Gastroesophageal sphincter (tissue), 4 donors: Measurements from ENCODE around the gene TARBP1. TPM values are rescaled to one million over a fixed set of nuclear protein-coding genes. Genes with fewer than 3 reads are reported as not detected.
A peak's percentile ranks its signal among the peaks of the same experiment; 100 is the strongest.
"Not testable (repeated sequence)": the region's sequence is repeated elsewhere in the genome, so short reads cannot be mapped to it uniquely, and the experiment has no call there.

Source experiments
- ATAC-seq: fragments of 150-250 bp; one replicate; pipeline ENCODE4 v1.9.1; 2016; ENCODE audit warnings: mild to moderate bottlenecking, moderate library complexity
- H3K27ac ChIP-seq, 4 donors: fragments of 200-600 bp; sonication (generic) in 3 of 4; 1 replicate in 3 of 4; 2 replicates in 1 of 4; pipeline ENCODE4 v1.5.1; 2016 to 2019
- H3K27me3 ChIP-seq: fragments of 200-600 bp; sonication (generic); one replicate; pipeline ENCODE4 v1.5.1; 2019
- H3K36me3 ChIP-seq, 2 donors: fragments of 200-600 bp; sonication (generic); one replicate each; pipeline ENCODE4 v1.5.1; 2019; ENCODE audit warnings: control low read depth in 1 of 2
- H3K4me1 ChIP-seq, 3 donors: fragments of 200-600 bp; sonication (generic); 1 replicate in 2 of 3; 2 replicates in 1 of 3; pipeline ENCODE4 v1.5.1; 2016 to 2019; ENCODE audit warnings: control low read depth in 2 of 3
- H3K4me3 ChIP-seq, 2 donors: fragments of 200-600 bp; sonication (generic); one replicate each; pipeline ENCODE4 v1.5.1; 2019; ENCODE audit warnings: mild to moderate bottlenecking in 1 of 2, moderate library complexity in 1 of 2
- H3K9me3 ChIP-seq, 3 donors: fragments of 200-600 bp; sonication (generic); one replicate each; pipeline ENCODE4 v1.5.1; 2017 to 2019; ENCODE audit warnings: control low read depth in 2 of 3
- CTCF ChIP-seq, 4 experiments: fragments of 200-600 bp in 2 of 4; fragments of 450-650 bp in 2 of 4; sonication (generic) in 1 of 4; IDR thresholded peaks; one replicate each; pipeline ENCODE4 v1.5.1; 2017 to 2019; ENCODE audit warnings: antibody characterized with exemption in 4 of 4, mild to moderate bottlenecking in 2 of 4, moderate library complexity in 2 of 4
- EP300 ChIP-seq: sonication (generic); formaldehyde crosslinking; IDR thresholded peaks from one replicate; pipeline ENCODE4 v1.6.1; 2017; ENCODE audit warnings: antibody characterized with exemption, mild to moderate bottlenecking
- POLR2A ChIP-seq, 2 donors: fragments of 450-650 bp; IDR thresholded peaks; one replicate each; pipeline ENCODE4 v1.6.1; 2017; ENCODE audit warnings: antibody characterized with exemption in 2 of 2, mild to moderate bottlenecking in 2 of 2, moderate library complexity in 1 of 2
- POLR2AphosphoS5 ChIP-seq: sonication (generic); formaldehyde crosslinking; IDR thresholded peaks from one replicate; pipeline ENCODE4 v1.6.1; 2017; ENCODE audit warnings: antibody characterized with exemption
- WGBS, 2 donors: methylation state at CpG; one replicate each; pipeline ENCODE4 v1.1.5; 2018; ENCODE audit warnings: low coverage in 1 of 2; 5-methylcytosine and 5-hydroxymethylcytosine counted together
- total RNA-seq, 4 donors: library from RNA; depleted of rRNA; stranded (reverse); fragments of >200 nt; gene quantifications; one replicate each; pipeline ENCODE4 v1.1.0, GENCODE V29; 2016

Gene TARBP1
- total RNA-seq, 4 donors from 2014 or later: 6.7 to 9.6 (median 8.7) TPM

DNA sequence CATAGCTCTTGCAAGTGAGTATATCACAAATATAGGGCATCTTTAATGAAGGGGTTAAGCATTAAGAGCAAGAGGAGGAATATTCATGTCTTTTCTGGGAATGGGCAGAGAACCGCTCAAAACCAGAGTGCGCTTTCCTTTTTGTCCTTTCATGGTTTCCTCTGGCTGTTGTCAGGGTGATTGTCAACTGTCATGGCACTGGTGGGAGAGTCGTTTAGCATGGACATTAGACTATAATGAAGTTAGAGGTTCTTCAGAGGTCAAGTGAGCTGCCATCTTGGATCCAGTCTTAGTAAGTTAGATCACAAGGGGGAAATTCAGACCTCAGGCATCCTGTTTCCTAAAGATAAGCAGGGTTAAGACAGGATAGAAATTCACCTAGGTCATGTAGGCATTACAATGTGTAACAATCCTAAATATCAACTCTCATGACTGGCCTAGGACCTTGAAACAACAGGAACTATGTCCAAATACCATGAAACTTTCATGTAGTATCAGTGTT is 117.8 kb downstream of the TARBP1 start:
- Histone ChIP-seq H3K27ac (no peak overlapping the region), H3K4me1 (no peaks in the 10 kb centered on the region), H3K36me3 (no peaks in the 10 kb centered on the region), H3K9me3 (no peaks in the 10 kb centered on the region), H3K4me3 (no peak overlapping the region), H3K27me3 (peaks cover 6% of the 10 kb centered on the region)
- WGBS, 2 donors: 69 to 84% methylated on average over 3 of the region's 3 CpGs
- TF ChIP-seq CTCF (IDR thresholded peaks at IDR 0.05): no peak
- no peak for TF ChIP-seq POLR2A (IDR thresholded peaks at IDR 0.05)
- TF ChIP-seq POLR2AphosphoS5: no peak
- TF ChIP-seq EP300: no peak
- no peak for ATAC-seq

- H3K9me3 ChIP-seq: peaks cover 0 to 4% (median 0%) of the 10 kb centered on the region in 3 donors
- TF ChIP-seq CTCF (IDR thresholded peaks at IDR 0.05): no peak
- TF ChIP-seq POLR2AphosphoS5: no peak
- TF ChIP-seq POLR2A (IDR thresholded peaks at IDR 0.05): no peak
- no peak for TF ChIP-seq EP300
- H3K36me3 ChIP-seq: no peaks in the 10 kb centered on the region
- no peak overlapping the region for H3K27ac ChIP-seq
- no peak overlapping the region for H3K4me3 ChIP-seq
- H3K27me3 ChIP-seq: peaks cover 14% of the 10 kb centered on the region
- H3K4me1 ChIP-seq: no peaks in the 10 kb centered on the region
- ATAC-seq: no peak
These were observed 121.1 kb downstream of the TARBP1 start for GRCh38 chr1:234357831-234358230.

DNA sequence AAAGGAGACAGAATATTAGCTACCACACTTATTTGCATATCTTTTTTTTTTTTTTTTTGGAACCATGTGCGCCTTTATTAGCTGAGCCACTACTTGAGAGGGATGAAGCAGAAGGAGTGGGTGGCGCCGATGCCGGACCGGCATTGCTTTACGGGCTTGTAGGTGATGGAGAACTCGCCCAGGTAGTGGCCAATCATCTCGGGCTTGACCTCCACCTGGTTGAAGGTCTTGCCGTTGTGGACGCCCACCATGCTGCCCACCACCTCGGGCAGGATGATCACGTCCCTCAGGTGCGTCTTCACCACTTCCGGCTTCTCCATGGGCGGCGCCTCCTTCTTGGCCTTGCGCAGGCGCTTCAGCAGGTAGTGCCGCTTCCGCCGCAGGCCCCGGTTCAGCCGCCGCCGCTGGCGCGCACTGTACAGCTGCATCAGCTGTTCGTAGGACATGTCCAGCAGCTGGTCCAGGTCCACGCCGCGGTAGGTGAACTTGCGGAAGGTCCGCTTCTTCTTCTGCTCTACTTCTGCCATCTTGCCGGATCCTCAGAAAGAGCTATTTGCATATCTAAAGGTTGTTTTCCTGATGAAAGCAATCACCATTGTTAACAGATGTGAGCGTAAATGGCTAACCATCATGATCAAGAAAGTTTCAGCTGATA is 122.2 kb downstream of the TARBP1 start:
- not testable (repeated sequence) for H3K27ac ChIP-seq, H3K36me3 ChIP-seq, H3K9me3 ChIP-seq, H3K4me1 ChIP-seq, ATAC-seq
- peak overlapping the region in 1 of 2 donors; percentile 30 for H3K4me3 ChIP-seq
- WGBS, 2 donors: 55 to 70% methylated on average over 10 to 26 of the region's 35 CpGs
- H3K27me3 ChIP-seq: peaks cover 16% of the 10 kb centered on the region

- Histone ChIP-seq H3K4me1 (no peaks in the 10 kb centered on the region), H3K27me3 (peaks cover 16% of the 10 kb centered on the region), H3K9me3 (peaks cover 0 to 5% (median 0%) of the 10 kb centered on the region in 3 donors), H3K4me3 (no peak overlapping the region), H3K27ac (no peak overlapping the region), H3K36me3 (no peaks in the 10 kb centered on the region)
- no peak for ATAC-seq
- TF ChIP-seq POLR2A (IDR thresholded peaks at IDR 0.05): no peak
- no peak for TF ChIP-seq CTCF (IDR thresholded peaks at IDR 0.05)
- no peak for TF ChIP-seq POLR2AphosphoS5
- TF ChIP-seq EP300: no peak
- 57 to 72% methylated on average over 3 of the region's 3 CpGs for WGBS, 2 donors
These were observed 123.0 kb downstream of the TARBP1 start for GRCh38 chr1:234355782-234356510.

DNA sequence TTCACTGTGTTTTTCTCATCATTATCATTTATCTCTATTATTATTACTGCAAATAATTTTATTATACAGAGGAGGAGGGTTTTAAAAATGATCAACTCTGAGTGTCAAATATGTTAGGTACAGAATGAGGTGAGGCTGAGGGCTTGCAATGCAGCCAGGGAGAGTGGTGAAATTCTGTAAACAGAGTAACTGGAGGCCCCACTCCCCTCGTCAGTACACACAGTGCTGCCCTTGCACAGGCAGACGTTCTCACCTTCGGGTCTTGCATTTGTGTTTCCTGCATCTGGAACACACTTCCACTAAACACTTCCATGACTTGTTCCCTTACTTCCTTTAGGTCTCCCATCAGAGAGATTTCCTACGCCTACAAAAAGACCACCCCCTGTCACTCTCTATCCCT is 130.0 kb downstream of the TARBP1 start:
- Histone ChIP-seq H3K36me3 (no peaks in the 10 kb centered on the region), H3K27me3 (peaks cover 16% of the 10 kb centered on the region), H3K4me3 (no peak overlapping the region), H3K9me3 (peaks cover 0 to 10% (median 0%) of the 10 kb centered on the region in 3 donors), H3K27ac (no peak overlapping the region), H3K4me1 (no peaks in the 10 kb centered on the region)
- ATAC-seq: no peak
- 39 to 51% methylated on average over 4 of the region's 4 CpGs for WGBS, 2 donors
- TF ChIP-seq POLR2AphosphoS5: no peak
- no peak for TF ChIP-seq CTCF (IDR thresholded peaks at IDR 0.05)
- no peak for TF ChIP-seq POLR2A (IDR thresholded peaks at IDR 0.05)
- TF ChIP-seq EP300: no peak
